Raji (cell line): ENCODE data around the gene ASTN2.

Experiments used
- POLR2A ChIP-seq: IDR thresholded peaks from 2 replicates; pipeline ENCODE4 v1.6.1; 2011; ENCODE audit warnings: low read depth, low read length, control low read depth; ENCODE audit not compliant: insufficient read depth

Gene ASTN2

GRCh38 chr9:117430813-117431212 is 16.0 kb upstream of the ASTN2 start:
- no peak for TF ChIP-seq POLR2A

- no peak for TF ChIP-seq POLR2A
Measured at GRCh38 chr9:117427357-117427913, 12.6 kb upstream of the ASTN2 start.

GRCh38 chr9:117425566-117425965 is 10.7 kb upstream of the ASTN2 start:
- TF ChIP-seq POLR2A, result no peak

- TF ChIP-seq POLR2A, result no peak
Measured at GRCh38 chr9:117424291-117424690, 9.4 kb upstream of the ASTN2 start.

GRCh38 chr9:117418111-117418510 is 3.3 kb upstream of the ASTN2 start:
- TF ChIP-seq POLR2A, result no peak

GRCh38 chr9:117416856-117417255 is 2.0 kb upstream of the ASTN2 start:
- TF ChIP-seq POLR2A, result no peak

- no peak for TF ChIP-seq POLR2A
Measured at GRCh38 chr9:117415358-117415914, 579 bp upstream of the ASTN2 start.

GRCh38 chr9:117414220-117414905 is 494 bp downstream of the ASTN2 start:
- no peak for TF ChIP-seq POLR2A

GRCh38 chr9:117413346-117414219 is 1.3 kb downstream of the ASTN2 start:
- no peak for TF ChIP-seq POLR2A

GRCh38 chr9:117412841-117413240 is 2.0 kb downstream of the ASTN2 start:
- TF ChIP-seq POLR2A, result no peak

GRCh38 chr9:117412006-117412715 is 2.7 kb downstream of the ASTN2 start:
- TF ChIP-seq POLR2A, result no peak

GRCh38 chr9:117411547-117411946 is 3.3 kb downstream of the ASTN2 start:
- TF ChIP-seq POLR2A, result no peak

- no peak for TF ChIP-seq POLR2A
Measured at GRCh38 chr9:117409321-117409720, 5.5 kb downstream of the ASTN2 start.

- no peak for TF ChIP-seq POLR2A
Measured at GRCh38 chr9:117407436-117408022, 7.3 kb downstream of the ASTN2 start.
